GM12878 (cell line): ENCODE measurements around the gene EHD1. TPM values are rescaled to one million over a fixed set of nuclear protein-coding genes. Genes with fewer than 3 reads are reported as not detected.

Source experiments
- BACH1 ChIP-seq: fragments of 450-650 bp; IDR thresholded peaks from 2 replicates; pipeline ENCODE4 v1.6.1; 2017; ENCODE audit warnings: mild to moderate bottlenecking, borderline replicate concordance
- CBFB ChIP-seq: IDR thresholded peaks from 2 replicates; pipeline ENCODE4 v1.6.1; 2016; ENCODE audit warnings: antibody characterized with exemption, low read depth
- HCFC1 ChIP-seq: fragments of 150-350 bp; IDR thresholded peaks from 2 replicates; pipeline ENCODE4 v1.6.1; 2014; ENCODE audit warnings: low read length
- IKZF2 ChIP-seq, 2 experiments: fragments of 450-650 bp; IDR thresholded peaks; 2 replicates each; pipeline ENCODE4 v1.6.1; 2017; ENCODE audit warnings: mild to moderate bottlenecking in 2 of 2, moderate library complexity in 2 of 2
- KLF5 ChIP-seq: fragments of 450-650 bp; IDR thresholded peaks from 2 replicates; pipeline ENCODE4 v1.6.1; 2014; ENCODE audit warnings: mild to moderate bottlenecking; ENCODE audit not compliant: partially characterized antibody
- MTA2 ChIP-seq: fragments of 450-650 bp; IDR thresholded peaks from 2 replicates; pipeline ENCODE4 v1.6.1; 2016; ENCODE audit warnings: low read depth, mild to moderate bottlenecking, moderate library complexity
- MYC ChIP-seq: IDR thresholded peaks from 2 replicates; pipeline ENCODE4 v1.6.1; 2011; ENCODE audit warnings: mild to moderate bottlenecking, low read length, moderate library complexity, inconsistent platforms; ENCODE audit not compliant: insufficient read depth, insufficient replicate concordance, insufficient read length, severe bottlenecking
- NFIC ChIP-seq: IDR thresholded peaks from 2 replicates; pipeline ENCODE4 v1.6.1; 2012; ENCODE audit warnings: low read depth, mild to moderate bottlenecking, inconsistent platforms, low read length, moderate library complexity
- PAX8 ChIP-seq: fragments of 450-650 bp; IDR thresholded peaks from 2 replicates; pipeline ENCODE4 v1.6.1; 2017; ENCODE audit warnings: mild to moderate bottlenecking, moderate library complexity
- RAD51 ChIP-seq: fragments of 450-650 bp; IDR thresholded peaks from 2 replicates; pipeline ENCODE4 v1.6.1; 2016; ENCODE audit warnings: moderate library complexity, mild to moderate bottlenecking, inconsistent platforms
- RFX5 ChIP-seq: IDR thresholded peaks from 2 replicates; pipeline ENCODE4 v1.6.1; 2011; ENCODE audit warnings: low read depth, low read length, improper control_type of control experiment
- RUNX3 ChIP-seq: IDR thresholded peaks from 2 replicates; pipeline ENCODE4 v1.6.1; 2012; ENCODE audit warnings: low read length, inconsistent platforms
- SMC3 ChIP-seq: IDR thresholded peaks from 2 replicates; pipeline ENCODE4 v1.6.1; 2011; ENCODE audit warnings: low read length, improper control_type of control experiment, borderline replicate concordance
- SRF ChIP-seq, 2 experiments: IDR thresholded peaks; 2 replicates each; pipeline ENCODE4 v1.6.1; 2011; ENCODE audit warnings: low read depth in 2 of 2, low read length in 2 of 2, mild to moderate bottlenecking in 1 of 2, moderate library complexity in 1 of 2
- TAF1 ChIP-seq: IDR thresholded peaks from 2 replicates; pipeline ENCODE4 v1.6.1; 2011; ENCODE audit warnings: mild to moderate bottlenecking, low read depth, low read length, borderline replicate concordance
- USF1 ChIP-seq: IDR thresholded peaks from 2 replicates; pipeline ENCODE4 v1.6.1; 2011; ENCODE audit warnings: borderline replicate concordance, low read depth, mild to moderate bottlenecking, moderate library complexity, mixed read lengths, low read length; ENCODE audit not compliant: insufficient read depth; ENCODE audit errors: extremely low read length
- ZBTB40 ChIP-seq: fragments of 450-650 bp; IDR thresholded peaks from 2 replicates; pipeline ENCODE4 v1.6.1; 2016; ENCODE audit warnings: mild to moderate bottlenecking, moderate library complexity, borderline replicate concordance
- ZNF622 ChIP-seq: fragments of 450-650 bp; IDR thresholded peaks from 2 replicates; pipeline ENCODE4 v1.6.1; 2017; ENCODE audit warnings: mild to moderate bottlenecking, inconsistent platforms
- ZSCAN29 ChIP-seq: fragments of 450-650 bp; IDR thresholded peaks from 2 replicates; pipeline ENCODE4 v1.6.1; 2017; ENCODE audit warnings: mild to moderate bottlenecking, moderate library complexity
- polyA plus RNA-seq, 11 experiments: library from polyadenylated mRNA; depleted of rRNA in 4 of 11; unstranded in 6 of 11; stranded (reverse) in 5 of 11; fragments of >200 nt; fragmentation: Nextera tagmentation in 4 of 11; fragmentation: Illumina TruSeq in 1 of 11; extraction: Ambion mirVana in 4 of 11; extraction: Trizol in 1 of 11; gene quantifications; 1 replicate in 1 of 11; 2 replicates in 10 of 11; pipeline versions ENCODE4 v1.2.1 to v1.2.3, GENCODE V29; 2011 to 2016; ENCODE audit warnings: inconsistent platforms in 2 of 11, missing spikeins in 2 of 11, low read depth in 1 of 11
- total RNA-seq, 4 experiments: library from RNA; depleted of rRNA in 3 of 4; stranded (reverse); fragments of >200 nt in 3 of 4; fragmentation: Illumina TruSeq in 1 of 4; extraction: Trizol in 1 of 4; gene quantifications; 2 replicates each; pipeline versions ENCODE4 v1.2.1 to v1.2.3, GENCODE V29; 2013 to 2021
- TF ChIP-seq, protein P1 (sequence below): fragments of 450-650 bp; IDR thresholded peaks from 2 replicates; pipeline ENCODE4 v1.6.1; 2016; ENCODE audit warnings: mild to moderate bottlenecking
- TF ChIP-seq, protein P2 (sequence below): fragments of 450-650 bp; IDR thresholded peaks from 2 replicates; pipeline ENCODE4 v1.6.1; 2017; ENCODE audit warnings: borderline replicate concordance
- TF ChIP-seq, protein P3 (sequence below): IDR thresholded peaks from 2 replicates; pipeline ENCODE4 v1.6.1; 2012; ENCODE audit warnings: low read depth, low read length, improper control_type of control experiment

Gene EHD1
- total and polyA plus RNA-seq, 10 of the 15 experiments (the other 5 are each of a cell fraction or from before 2014, with no cell fraction given), result 1.0 to 165 (median 66.5) TPM

DNA sequence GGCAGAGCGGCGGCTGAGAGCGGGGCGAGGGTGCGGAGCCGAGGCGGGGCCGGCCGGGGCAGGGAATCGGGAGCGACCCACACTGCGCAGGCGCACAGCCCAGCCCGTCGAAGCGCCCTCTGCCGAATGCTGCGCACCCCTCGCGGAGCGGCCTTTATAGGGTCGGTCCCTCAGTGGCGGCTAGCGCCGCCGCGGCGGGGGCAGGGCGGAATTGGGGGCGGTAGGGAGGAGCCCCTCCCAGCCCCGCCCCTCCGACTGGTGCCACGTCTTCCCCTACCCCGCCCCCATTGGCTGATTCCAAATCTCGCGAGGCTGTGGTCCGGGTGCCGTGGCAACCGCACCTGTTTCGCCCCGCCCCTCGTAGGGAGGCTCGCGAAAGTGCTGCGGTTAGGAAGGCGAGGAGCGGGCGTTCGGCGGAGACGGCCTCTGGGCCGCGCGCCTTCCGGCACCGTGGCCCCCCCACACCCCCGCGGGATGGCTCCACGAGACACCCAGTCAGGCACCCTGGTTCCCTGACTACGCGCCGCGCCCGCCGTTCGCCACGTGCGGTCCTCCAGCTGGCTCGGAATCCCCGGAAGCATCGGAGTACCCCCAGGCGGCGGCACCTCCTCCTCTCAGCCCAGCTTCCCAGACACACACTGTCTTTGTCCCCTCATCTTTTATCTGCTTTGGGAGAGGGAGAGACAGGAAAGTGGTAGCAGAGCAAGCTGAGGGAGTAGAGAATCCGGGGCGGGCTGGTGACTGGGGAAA is at the start of gene EHD1 (continued):
- TF ChIP-seq ZBTB40, result no peak
- TF ChIP-seq IKZF2 (IDR thresholded peaks at IDR 0.05), result peak in 1 of 2 experiments; percentile 75; a peak in 1 of 4 replicates
- peak; percentile 45 for TF ChIP-seq HCFC1
- no peak for TF ChIP-seq RAD51
- TF ChIP-seq NFIC, result no peak
- 0 out of 4 replicates have a peak, but pooled peaks of 1 of the 2 experiments have one; percentile 1 for TF ChIP-seq SRF (IDR thresholded peaks at IDR 0.05; ENCODE audit: low read depth in 2 of 2, low read length in 2 of 2)
- TF ChIP-seq, protein P1, sequence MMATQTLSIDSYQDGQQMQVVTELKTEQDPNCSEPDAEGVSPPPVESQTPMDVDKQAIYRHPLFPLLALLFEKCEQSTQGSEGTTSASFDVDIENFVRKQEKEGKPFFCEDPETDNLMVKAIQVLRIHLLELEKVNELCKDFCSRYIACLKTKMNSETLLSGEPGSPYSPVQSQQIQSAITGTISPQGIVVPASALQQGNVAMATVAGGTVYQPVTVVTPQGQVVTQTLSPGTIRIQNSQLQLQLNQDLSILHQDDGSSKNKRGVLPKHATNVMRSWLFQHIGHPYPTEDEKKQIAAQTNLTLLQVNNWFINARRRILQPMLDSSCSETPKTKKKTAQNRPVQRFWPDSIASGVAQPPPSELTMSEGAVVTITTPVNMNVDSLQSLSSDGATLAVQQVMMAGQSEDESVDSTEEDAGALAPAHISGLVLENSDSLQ, result peak; percentile 48
- TF ChIP-seq, protein P2, sequence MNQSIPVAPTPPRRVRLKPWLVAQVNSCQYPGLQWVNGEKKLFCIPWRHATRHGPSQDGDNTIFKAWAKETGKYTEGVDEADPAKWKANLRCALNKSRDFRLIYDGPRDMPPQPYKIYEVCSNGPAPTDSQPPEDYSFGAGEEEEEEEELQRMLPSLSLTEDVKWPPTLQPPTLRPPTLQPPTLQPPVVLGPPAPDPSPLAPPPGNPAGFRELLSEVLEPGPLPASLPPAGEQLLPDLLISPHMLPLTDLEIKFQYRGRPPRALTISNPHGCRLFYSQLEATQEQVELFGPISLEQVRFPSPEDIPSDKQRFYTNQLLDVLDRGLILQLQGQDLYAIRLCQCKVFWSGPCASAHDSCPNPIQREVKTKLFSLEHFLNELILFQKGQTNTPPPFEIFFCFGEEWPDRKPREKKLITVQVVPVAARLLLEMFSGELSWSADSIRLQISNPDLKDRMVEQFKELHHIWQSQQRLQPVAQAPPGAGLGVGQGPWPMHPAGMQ, result peak; percentile 54; the same call in 1 of the 2 replicates
- peak; percentile 87 for TF ChIP-seq BACH1
- TF ChIP-seq SMC3, result peak; percentile 54
- no peak for TF ChIP-seq RFX5
- no peak for TF ChIP-seq USF1
- TF ChIP-seq, protein P3, sequence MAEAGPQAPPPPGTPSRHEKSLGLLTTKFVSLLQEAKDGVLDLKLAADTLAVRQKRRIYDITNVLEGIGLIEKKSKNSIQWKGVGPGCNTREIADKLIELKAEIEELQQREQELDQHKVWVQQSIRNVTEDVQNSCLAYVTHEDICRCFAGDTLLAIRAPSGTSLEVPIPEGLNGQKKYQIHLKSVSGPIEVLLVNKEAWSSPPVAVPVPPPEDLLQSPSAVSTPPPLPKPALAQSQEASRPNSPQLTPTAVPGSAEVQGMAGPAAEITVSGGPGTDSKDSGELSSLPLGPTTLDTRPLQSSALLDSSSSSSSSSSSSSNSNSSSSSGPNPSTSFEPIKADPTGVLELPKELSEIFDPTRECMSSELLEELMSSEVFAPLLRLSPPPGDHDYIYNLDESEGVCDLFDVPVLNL, result no peak
- TF ChIP-seq PAX8, result no peak
- no peak for TF ChIP-seq ZNF622
- no peak for TF ChIP-seq KLF5
- no peak for TF ChIP-seq RUNX3
- TF ChIP-seq CBFB, result peak; percentile 94
- no peak; the same call in 1 of the 2 replicates for TF ChIP-seq MTA2
- peak; percentile 99 for TF ChIP-seq TAF1
- TF ChIP-seq ZSCAN29, result no peak
- peak; percentile 70 for TF ChIP-seq MYC
